ENCODE data around the gene ADAM15.
A peak's percentile ranks its signal among the peaks of the same experiment; 100 is the strongest.

The ADAM15 gene

GRCh38 chr1:155062151-155062686 is 11.1 kb downstream of the ADAM15 start:
- no peak overlapping the region for H3K4me3 ChIP-seq (ENCODE audit: low read length)
- TF ChIP-seq ZNF274 (IDR thresholded peaks at IDR 0.05; ENCODE audit: low read depth, low read length), result no peak

GRCh38 chr1:155062702-155063411 is 11.7 kb downstream of the ADAM15 start:
- peak overlapping the region; percentile 79; the same call in 1 of the 2 replicates for H3K4me3 ChIP-seq (ENCODE audit: low read length)
- TF ChIP-seq ZNF274 (IDR thresholded peaks at IDR 0.05; ENCODE audit: low read depth, low read length), result no peak

GRCh38 chr1:155063550-155064110 is 12.5 kb downstream of the ADAM15 start, which contains the start of gene EFNA4:
TSS of gene EFNA4 (plus strand) at chr1:155063740. CDS start at chr1:155063824, 84 bp downstream.
- TF ChIP-seq ZNF274 (IDR thresholded peaks at IDR 0.05; ENCODE audit: low read depth, low read length), result no peak

GRCh38 chr1:155064111-155064831 is 13.2 kb downstream of the ADAM15 start:
- no peak for TF ChIP-seq ZNF274 (IDR thresholded peaks at IDR 0.05; ENCODE audit: low read depth, low read length)
- H3K4me3 ChIP-seq (ENCODE audit: low read length), result peak overlapping the region; percentile 79

More at GRCh38 chr1:155063550-155064110, 12.5 kb downstream of the ADAM15 start, which contains the start of gene EFNA4:
- peak within 1 kb of the TSS; percentile 79 for H3K4me3 ChIP-seq (ENCODE audit: low read length)

GRCh38 chr1:155064832-155065429 is 13.8 kb downstream of the ADAM15 start:
- no peak overlapping the region for H3K4me3 ChIP-seq (ENCODE audit: low read length)
- no peak for TF ChIP-seq ZNF274 (IDR thresholded peaks at IDR 0.05; ENCODE audit: low read depth, low read length)

- no peak for TF ChIP-seq ZNF274 (IDR thresholded peaks at IDR 0.05; ENCODE audit: low read depth, low read length)
- H3K4me3 ChIP-seq (ENCODE audit: low read length), result no peak overlapping the region
Measured at GRCh38 chr1:155066777-155067176, 15.7 kb downstream of the ADAM15 start.

- no peak for TF ChIP-seq ZNF274 (IDR thresholded peaks at IDR 0.05; ENCODE audit: low read depth, low read length)
- H3K4me3 ChIP-seq (ENCODE audit: low read length), result no peak overlapping the region
Measured at GRCh38 chr1:155068599-155068998, 17.5 kb downstream of the ADAM15 start.

- no peak for TF ChIP-seq ZNF274 (IDR thresholded peaks at IDR 0.05; ENCODE audit: low read depth, low read length)
- no peak overlapping the region for H3K4me3 ChIP-seq (ENCODE audit: low read length)
Measured at GRCh38 chr1:155069551-155070157, 18.5 kb downstream of the ADAM15 start.

- no peak for TF ChIP-seq ZNF274 (IDR thresholded peaks at IDR 0.05; ENCODE audit: low read depth, low read length)
- no peak overlapping the region; the same call in 1 of the 2 replicates for H3K4me3 ChIP-seq (ENCODE audit: low read length)
Measured at GRCh38 chr1:155070158-155070621, 19.1 kb downstream of the ADAM15 start.

GRCh38 chr1:155070721-155071569 is 19.8 kb downstream of the ADAM15 start:
- H3K4me3 ChIP-seq (ENCODE audit: low read length), result peak overlapping the region; percentile 10; the same call in 1 of the 2 replicates
- no peak for TF ChIP-seq ZNF274 (IDR thresholded peaks at IDR 0.05; ENCODE audit: low read depth, low read length)

- no peak for TF ChIP-seq ZNF274 (IDR thresholded peaks at IDR 0.05; ENCODE audit: low read depth, low read length)
- H3K4me3 ChIP-seq (ENCODE audit: low read length), result no peak overlapping the region
Measured at GRCh38 chr1:155071701-155072100, 20.6 kb downstream of the ADAM15 start.

- no peak overlapping the region for H3K4me3 ChIP-seq (ENCODE audit: low read length)
- TF ChIP-seq ZNF274 (IDR thresholded peaks at IDR 0.05; ENCODE audit: low read depth, low read length), result no peak
Measured at GRCh38 chr1:155072531-155073289, 21.6 kb downstream of the ADAM15 start.

Measured in GM08714 (cell line).